GM06990 (cell line): ENCODE measurements around the gene C1QTNF9B.

Source experiments
- DNase-seq: peaks from one replicate; pipeline ENCODE4 v3.0.0-alpha.2; 2011; ENCODE audit not compliant: insufficient read length; ENCODE audit errors: extremely low read depth
- H3K27me3 ChIP-seq: replicated peaks from 2 replicates; pipeline ENCODE4 v1.6.0; 2011; ENCODE audit warnings: low read length; ENCODE audit not compliant: control insufficient read depth, insufficient read depth
- H3K36me3 ChIP-seq: 2 replicates; pipeline ENCODE4 v1.5.1; 2011; ENCODE audit warnings: low read length; ENCODE audit not compliant: control insufficient read depth, insufficient read depth
- H3K4me3 ChIP-seq: replicated peaks from 2 replicates; pipeline ENCODE4 v1.5.1; 2011; ENCODE audit warnings: low read depth, mild to moderate bottlenecking, control low read depth, low read length
- CTCF ChIP-seq: IDR thresholded peaks from 2 replicates; pipeline ENCODE4 v1.5.1; 2011; ENCODE audit warnings: low read length, control low read depth, mild to moderate bottlenecking, inconsistent platforms; ENCODE audit not compliant: insufficient read depth, poor library complexity, severe bottlenecking

C1QTNF9B gene

GRCh38 chr13:23845105-23845725 lies 52.1 kb downstream of the C1QTNF9B start:
- no peak for TF ChIP-seq CTCF
- no peak for DNase-seq
- H3K4me3 ChIP-seq = peak overlapping the region; percentile 30
- no peaks in the 10 kb centered on the region for H3K27me3 ChIP-seq
- H3K36me3 ChIP-seq = no peaks in the 10 kb centered on the region

GRCh38 chr13:23844132-23844531 lies 53.2 kb downstream of the C1QTNF9B start:
- no peaks in the 10 kb centered on the region for H3K27me3 ChIP-seq
- no peak overlapping the region for H3K4me3 ChIP-seq
- no peak for TF ChIP-seq CTCF
- H3K36me3 ChIP-seq = no peaks in the 10 kb centered on the region
- no peak for DNase-seq

GRCh38 chr13:23843436-23843835 lies 53.9 kb downstream of the C1QTNF9B start:
- no peak for DNase-seq
- H3K27me3 ChIP-seq = no peaks in the 10 kb centered on the region
- no peak overlapping the region for H3K4me3 ChIP-seq
- TF ChIP-seq CTCF = no peak
- no peaks in the 10 kb centered on the region for H3K36me3 ChIP-seq

GRCh38 chr13:23842406-23842805 lies 54.9 kb downstream of the C1QTNF9B start:
- no peaks in the 10 kb centered on the region for H3K36me3 ChIP-seq
- no peak for TF ChIP-seq CTCF
- no peak for DNase-seq
- H3K27me3 ChIP-seq = no peaks in the 10 kb centered on the region
- H3K4me3 ChIP-seq = no peak overlapping the region
